A549 (cell line): ENCODE data around the gene UBE4A.
A peak's percentile ranks its signal among the peaks of the same experiment; 100 is the strongest.

Experiments
- CBX8 ChIP-seq: fragments of 200-600 bp; sonication (generic); IDR thresholded peaks from 2 replicates; pipeline ENCODE4 v1.6.1; 2016
- KDM5A ChIP-seq: fragments of 200-600 bp; sonication (generic); IDR thresholded peaks from 2 replicates; pipeline ENCODE4 v1.6.1; 2016; ENCODE audit warnings: antibody characterized with exemption, mild to moderate bottlenecking
- MAZ ChIP-seq: fragments of 150-350 bp; IDR thresholded peaks from 2 replicates; pipeline ENCODE4 v1.6.1; 2014; ENCODE audit warnings: antibody characterized with exemption, low read depth, low read length, borderline replicate concordance
- NFE2L2 ChIP-seq: fragments of 150-350 bp; conservative IDR thresholded peaks from 2 replicates; pipeline ENCODE4 v1.6.1; 2014; ENCODE audit warnings: low read length
- POLR2A ChIP-seq: IDR thresholded peaks from 2 replicates; pipeline ENCODE4 v1.6.1; 2012; ENCODE audit warnings: mild to moderate bottlenecking, low read length
- POLR2AphosphoS2 ChIP-seq: conservative IDR thresholded peaks from 2 replicates; pipeline ENCODE4 v1.6.1; 2012; ENCODE audit warnings: low read length, improper control_type of control experiment, inconsistent platforms
- RNF2 ChIP-seq: fragments of 200-600 bp; sonication (generic); IDR thresholded peaks from 2 replicates; pipeline ENCODE4 v1.6.1; 2016; ENCODE audit warnings: low read depth, mild to moderate bottlenecking, antibody characterized with exemption, moderate library complexity, borderline replicate concordance
- TF ChIP-seq, protein P1 (sequence below): fragments of >200 bp; sonication (Bioruptor Twin); formaldehyde crosslinking; IDR thresholded peaks from 3 replicates; pipeline ENCODE4 v1.5.1; 2016
- TF ChIP-seq, protein P2 (sequence below): fragments of 250-450 bp; sonication (Bioruptor Pico); IDR thresholded peaks from 2 replicates; pipeline ENCODE4 v1.5.0; 2021; ENCODE audit warnings: mild to moderate bottlenecking, moderate library complexity, borderline replicate concordance

DNA sequence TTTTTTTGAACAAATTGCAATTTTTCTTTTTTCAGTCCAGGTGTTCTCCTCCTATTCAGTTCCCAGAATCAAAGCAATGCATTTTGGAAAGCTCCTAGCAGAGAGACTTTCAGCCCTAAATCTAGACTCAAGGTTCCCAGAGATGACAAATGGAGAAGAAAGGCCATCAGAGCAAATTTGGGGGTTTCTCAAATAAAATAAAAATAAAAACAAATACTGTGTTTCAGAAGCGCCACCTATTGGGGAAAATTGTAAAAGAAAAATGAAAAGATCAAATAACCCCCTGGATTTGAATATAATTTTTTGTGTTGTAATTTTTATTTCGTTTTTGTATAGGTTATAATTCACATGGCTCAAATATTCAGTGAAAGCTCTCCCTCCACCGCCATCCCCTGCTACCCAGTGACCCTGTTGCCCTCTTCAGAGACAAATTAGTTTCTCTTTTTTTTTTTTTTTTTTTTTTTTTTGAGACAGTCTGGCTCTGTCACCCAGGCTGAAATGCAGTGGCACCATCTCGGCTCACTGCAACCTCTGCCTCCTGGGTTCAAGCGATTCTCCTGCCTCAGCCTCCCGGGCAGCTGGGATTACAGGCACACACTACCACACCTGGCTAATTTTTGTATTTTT lies 6.2 kb upstream of the UBE4A start:
- TF ChIP-seq RNF2 (no peak), CBX8 (no peak), POLR2A (no peak), NFE2L2 (no peak), POLR2AphosphoS2 (no peak), KDM5A (no peak), MAZ (no peak)
- TF ChIP-seq, protein P1, sequence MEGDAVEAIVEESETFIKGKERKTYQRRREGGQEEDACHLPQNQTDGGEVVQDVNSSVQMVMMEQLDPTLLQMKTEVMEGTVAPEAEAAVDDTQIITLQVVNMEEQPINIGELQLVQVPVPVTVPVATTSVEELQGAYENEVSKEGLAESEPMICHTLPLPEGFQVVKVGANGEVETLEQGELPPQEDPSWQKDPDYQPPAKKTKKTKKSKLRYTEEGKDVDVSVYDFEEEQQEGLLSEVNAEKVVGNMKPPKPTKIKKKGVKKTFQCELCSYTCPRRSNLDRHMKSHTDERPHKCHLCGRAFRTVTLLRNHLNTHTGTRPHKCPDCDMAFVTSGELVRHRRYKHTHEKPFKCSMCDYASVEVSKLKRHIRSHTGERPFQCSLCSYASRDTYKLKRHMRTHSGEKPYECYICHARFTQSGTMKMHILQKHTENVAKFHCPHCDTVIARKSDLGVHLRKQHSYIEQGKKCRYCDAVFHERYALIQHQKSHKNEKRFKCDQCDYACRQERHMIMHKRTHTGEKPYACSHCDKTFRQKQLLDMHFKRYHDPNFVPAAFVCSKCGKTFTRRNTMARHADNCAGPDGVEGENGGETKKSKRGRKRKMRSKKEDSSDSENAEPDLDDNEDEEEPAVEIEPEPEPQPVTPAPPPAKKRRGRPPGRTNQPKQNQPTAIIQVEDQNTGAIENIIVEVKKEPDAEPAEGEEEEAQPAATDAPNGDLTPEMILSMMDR: peak; percentile 51
- TF ChIP-seq, protein P2, sequence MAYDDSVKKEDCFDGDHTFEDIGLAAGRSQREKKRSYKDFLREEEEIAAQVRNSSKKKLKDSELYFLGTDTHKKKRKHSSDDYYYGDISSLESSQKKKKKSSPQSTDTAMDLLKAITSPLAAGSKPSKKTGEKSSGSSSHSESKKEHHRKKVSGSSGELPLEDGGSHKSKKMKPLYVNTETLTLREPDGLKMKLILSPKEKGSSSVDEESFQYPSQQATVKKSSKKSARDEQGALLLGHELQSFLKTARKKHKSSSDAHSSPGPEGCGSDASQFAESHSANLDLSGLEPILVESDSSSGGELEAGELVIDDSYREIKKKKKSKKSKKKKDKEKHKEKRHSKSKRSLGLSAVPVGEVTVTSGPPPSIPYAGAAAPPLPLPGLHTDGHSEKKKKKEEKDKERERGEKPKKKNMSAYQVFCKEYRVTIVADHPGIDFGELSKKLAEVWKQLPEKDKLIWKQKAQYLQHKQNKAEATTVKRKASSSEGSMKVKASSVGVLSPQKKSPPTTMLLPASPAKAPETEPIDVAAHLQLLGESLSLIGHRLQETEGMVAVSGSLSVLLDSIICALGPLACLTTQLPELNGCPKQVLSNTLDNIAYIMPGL (CRISPR knock-in tag): no peak
